SK-N-SH (cell line): ENCODE measurements around the gene TTLL12.
A peak's percentile ranks its signal among the peaks of the same experiment; 100 is the strongest.

Source experiments
- CTCF ChIP-seq: fragments of 200-600 bp; sonication (generic); IDR thresholded peaks from 2 replicates; pipeline ENCODE4 v1.6.1; 2017; ENCODE audit warnings: antibody characterized with exemption, mild to moderate bottlenecking, moderate library complexity
- EZH2phosphoT487 ChIP-seq: fragments of 200-600 bp; sonication (generic); IDR thresholded peaks from 2 replicates; pipeline ENCODE4 v1.6.1; 2017; ENCODE audit warnings: low read depth, mixed run types, mild to moderate bottlenecking, antibody characterized with exemption, moderate library complexity, borderline replicate concordance
- FOXM1 ChIP-seq: IDR thresholded peaks from 2 replicates; pipeline ENCODE4 v1.4.0; 2012; ENCODE audit warnings: low read depth, mild to moderate bottlenecking
- MXI1 ChIP-seq: IDR thresholded peaks from 2 replicates; pipeline ENCODE4 v1.6.1; 2012; ENCODE audit warnings: mild to moderate bottlenecking, low read depth, low read length, improper control_type of control experiment
- REST ChIP-seq: IDR thresholded peaks from 2 replicates; pipeline ENCODE4 v1.6.1; 2012; ENCODE audit warnings: mild to moderate bottlenecking, low read depth, low read length, moderate library complexity
- USF2 ChIP-seq: fragments of 150-350 bp; IDR thresholded peaks from 2 replicates; pipeline ENCODE4 v1.6.1; 2017; ENCODE audit warnings: antibody characterized with exemption, low read length, low read depth, borderline replicate concordance
- YY1 ChIP-seq: IDR thresholded peaks from 2 replicates; pipeline ENCODE4 v1.4.0; 2012; ENCODE audit warnings: low read depth, mild to moderate bottlenecking

- TF ChIP-seq CTCF (no peak), MXI1 (0 out of 2 replicates have a peak, but pooled peaks have one; percentile 11), EZH2phosphoT487 (no peak), FOXM1 (no peak), REST (no peak), USF2 (no peak), YY1 (no peak)
These were observed 1.1 kb downstream of the TTLL12 start for GRCh38 chr22:43185860-43186261.
